ENCODE measurements around the gene KCNJ6.

KCNJ6 gene

GRCh38 chr21:37805266-37805665 is 111.0 kb downstream of the KCNJ6 start:
- no peak for ATAC-seq

GRCh38 chr21:37804001-37804400 is 112.3 kb downstream of the KCNJ6 start:
- no peak for ATAC-seq
- TF ChIP-seq PATZ1 (CRISPR knock-in tag; IDR thresholded peaks at IDR 0.05; ENCODE audit: borderline replicate concordance) (no peak), TSHZ2 (CRISPR knock-in tag; IDR thresholded peaks at IDR 0.05) (no peak), PPARA (CRISPR knock-in tag; IDR thresholded peaks at IDR 0.05; ENCODE audit: borderline replicate concordance) (no peak), ZNF8 (CRISPR knock-in tag; IDR thresholded peaks at IDR 0.05) (no peak)

More at GRCh38 chr21:37805266-37805665, 111.0 kb downstream of the KCNJ6 start:
- no peak for TF ChIP-seq ARNTL (CRISPR knock-in tag; IDR thresholded peaks at IDR 0.05; ENCODE audit: borderline replicate concordance, low read depth)
- no peak for TF ChIP-seq OSR1 (CRISPR knock-in tag; IDR thresholded peaks at IDR 0.05)
- TF ChIP-seq CREB5 (CRISPR knock-in tag; IDR thresholded peaks at IDR 0.05; ENCODE audit: low read depth): no peak
- no peak for TF ChIP-seq TCF4 (CRISPR knock-in tag; IDR thresholded peaks at IDR 0.05; ENCODE audit: borderline replicate concordance)
- no peak for TF ChIP-seq RARB (CRISPR knock-in tag; IDR thresholded peaks at IDR 0.05)
- no peak for TF ChIP-seq CSRNP3 (CRISPR knock-in tag; IDR thresholded peaks at IDR 0.05)
- TF ChIP-seq ZFP3 (CRISPR knock-in tag; IDR thresholded peaks at IDR 0.05): no peak
- TF ChIP-seq ZNF565 (CRISPR knock-in tag; conservative IDR thresholded peaks at IDR 0.05; ENCODE audit: low read depth): no peak
- TF ChIP-seq GLIS3 (CRISPR knock-in tag; IDR thresholded peaks at IDR 0.05): no peak
- TF ChIP-seq BACH2 (CRISPR knock-in tag; IDR thresholded peaks at IDR 0.05; ENCODE audit: borderline replicate concordance): no peak
- TF ChIP-seq ZC3H10 (CRISPR knock-in tag; IDR thresholded peaks at IDR 0.05): no peak
- no peak for TF ChIP-seq TOX (CRISPR knock-in tag; IDR thresholded peaks at IDR 0.05; ENCODE audit: borderline replicate concordance)
- no peak for TF ChIP-seq PATZ1 (CRISPR knock-in tag; IDR thresholded peaks at IDR 0.05; ENCODE audit: borderline replicate concordance)
- TF ChIP-seq POU6F1 (CRISPR knock-in tag; IDR thresholded peaks at IDR 0.05; ENCODE audit: borderline replicate concordance, low read depth): no peak
- TF ChIP-seq ZNF8 (CRISPR knock-in tag; IDR thresholded peaks at IDR 0.05): no peak
- no peak for TF ChIP-seq ZFP30 (CRISPR knock-in tag; IDR thresholded peaks at IDR 0.05)
- no peak for TF ChIP-seq TSHZ2 (CRISPR knock-in tag; IDR thresholded peaks at IDR 0.05)
- TF ChIP-seq CSDC2 (CRISPR knock-in tag; IDR thresholded peaks at IDR 0.05): no peak
- TF ChIP-seq SNAI2 (CRISPR knock-in tag; IDR thresholded peaks at IDR 0.05): no peak

All from SK-N-SH treated with all-trans-retinoic acid at 6 μM for 48 hours (cell line).